ENCODE results near the gene FOXO3.

FOXO3 gene

GRCh38 chr6:108719477-108719876 lies 158.8 kb downstream of the FOXO3 start:
- no peak for TF ChIP-seq CTCF (IDR thresholded peaks at IDR 0.05)

DNA sequence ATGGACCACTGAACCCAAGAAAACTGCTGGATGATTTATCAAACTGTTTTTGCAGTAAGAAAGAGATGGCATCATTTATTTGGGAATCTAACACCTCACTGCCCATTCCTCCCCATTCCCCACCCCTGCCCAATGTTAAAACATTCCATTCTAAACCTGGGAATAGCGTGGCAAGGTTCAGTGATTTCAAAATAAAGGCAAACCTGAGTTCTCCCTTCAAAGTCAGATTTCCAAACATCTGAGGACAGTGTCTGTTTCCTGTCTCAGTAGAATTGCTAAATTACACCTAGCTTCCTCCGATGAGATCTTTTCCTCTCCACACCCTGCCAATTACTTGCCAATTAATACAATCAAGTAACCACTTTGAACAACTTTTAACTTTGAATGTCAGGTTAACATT lies 160.1 kb downstream of the FOXO3 start:
- no peak for TF ChIP-seq CTCF (IDR thresholded peaks at IDR 0.05)

DNA sequence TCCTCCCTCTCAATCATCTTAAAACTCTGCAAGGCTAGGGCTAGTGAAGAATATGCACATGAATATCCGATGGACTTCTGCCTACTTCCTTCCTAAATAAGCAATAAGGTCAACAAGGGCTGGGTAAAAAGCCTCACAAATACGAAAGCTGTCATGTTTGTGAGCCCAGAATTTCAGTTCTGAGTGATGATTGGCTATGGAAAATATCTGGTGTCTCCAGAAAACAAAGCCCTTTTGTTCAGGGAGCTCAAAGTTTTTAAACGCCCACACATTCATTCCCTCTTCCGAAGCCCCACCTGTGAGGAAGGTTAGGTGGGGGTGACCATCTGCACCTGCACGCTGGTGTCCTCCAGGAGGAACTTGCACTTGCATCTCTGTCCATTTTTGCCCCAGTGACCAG lies 160.6 kb downstream of the FOXO3 start:
- TF ChIP-seq CTCF (IDR thresholded peaks at IDR 0.05) = no peak

- no peak for TF ChIP-seq CTCF (IDR thresholded peaks at IDR 0.05)
These were observed 162.9 kb downstream of the FOXO3 start for GRCh38 chr6:108723594-108723993.

DNA sequence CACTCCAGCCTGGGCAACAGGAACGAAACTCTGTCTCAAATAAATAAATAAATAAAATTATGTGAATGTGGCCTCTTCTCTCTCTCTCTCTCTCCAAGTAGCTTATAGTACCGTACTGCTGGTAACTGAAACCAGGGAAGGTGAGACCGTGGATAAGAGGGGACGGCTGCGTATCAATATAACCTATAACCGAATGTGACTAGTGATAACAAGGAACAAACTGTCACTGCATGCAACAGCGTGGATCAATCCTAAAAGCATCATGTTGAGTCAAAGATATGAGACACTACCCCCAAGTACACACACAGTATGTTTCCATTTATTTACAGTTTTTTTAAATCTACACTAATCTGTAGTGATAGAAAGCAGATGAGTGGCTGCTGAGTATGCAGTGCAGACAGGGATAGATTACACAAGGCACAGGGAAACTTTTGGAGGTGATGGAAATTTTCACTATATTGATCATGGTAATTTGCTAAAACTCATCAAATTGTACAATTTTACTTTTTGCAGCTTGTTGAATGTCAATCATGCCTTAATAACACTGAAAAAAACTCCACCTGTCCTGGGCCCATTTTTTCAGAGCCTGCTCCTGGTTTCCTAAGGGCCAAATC lies 166.1 kb downstream of the FOXO3 start:
- no peak for TF ChIP-seq CTCF (IDR thresholded peaks at IDR 0.05)

- TF ChIP-seq CTCF (IDR thresholded peaks at IDR 0.05) = no peak
These were observed 167.4 kb downstream of the FOXO3 start for GRCh38 chr6:108727966-108728730.

DNA sequence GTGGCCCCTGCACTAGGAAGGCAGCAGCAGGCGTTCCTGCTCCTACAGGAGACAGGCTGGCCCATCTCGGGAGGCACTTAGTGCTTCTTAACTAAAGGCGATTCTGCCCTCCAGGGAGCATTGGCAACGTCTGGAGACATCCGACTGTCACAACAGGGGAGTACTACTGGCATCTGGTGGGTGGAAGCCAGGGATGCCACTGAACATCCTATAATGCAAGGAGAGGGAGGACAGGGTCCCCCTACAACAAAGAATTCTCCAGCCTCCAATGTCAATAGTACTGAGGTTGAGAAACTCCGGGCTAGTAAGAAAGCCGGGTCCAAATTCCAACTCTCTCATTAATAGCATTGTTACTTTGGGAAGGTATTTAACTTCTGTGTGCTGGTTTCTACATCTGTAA lies 168.1 kb downstream of the FOXO3 start:
- no peak for TF ChIP-seq CTCF (IDR thresholded peaks at IDR 0.05)

All from LNCAP (cell line).